GM19043 (cell line): ENCODE results near the gene CDYL2.
A peak's percentile ranks its signal among the peaks of the same experiment; 100 is the strongest.
"Not testable (repeated sequence)": the region's sequence is repeated elsewhere in the genome, so short reads cannot be mapped to it uniquely, and the experiment has no call there.

Source experiments
- ATAC-seq: cut with Tn5 transposase; IDR thresholded peaks from one replicate; pipeline ENCODE4 v1.9.1; 2021; ENCODE audit warnings: low read depth; ENCODE audit not compliant: unreplicated experiment

CDYL2 gene

GRCh38 chr16:80751167-80751566 is 53.2 kb downstream of the CDYL2 start:
- no peak for ATAC-seq

DNA sequence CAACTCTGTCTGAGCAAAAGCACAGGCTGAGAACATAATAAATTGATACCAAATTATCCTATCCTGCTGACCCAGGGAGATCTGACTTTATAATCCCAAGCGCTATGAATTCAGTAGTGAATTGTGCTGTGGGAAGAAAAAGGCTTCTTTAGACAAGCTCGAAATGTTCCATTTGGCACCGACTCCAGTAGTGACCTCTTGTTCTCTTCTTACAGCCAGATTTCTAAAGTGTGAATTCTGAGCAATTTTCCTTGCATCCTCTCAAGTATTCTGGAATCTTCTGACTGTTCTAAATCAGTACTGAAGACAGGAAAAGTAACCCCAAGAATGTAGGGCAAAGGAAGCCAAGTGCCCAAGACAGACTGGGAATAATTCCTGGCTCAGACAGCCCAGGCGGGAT is 58.2 kb downstream of the CDYL2 start:
- no peak for ATAC-seq

GRCh38 chr16:80744856-80745255 is 59.5 kb downstream of the CDYL2 start:
- no peak for ATAC-seq

- no peak for ATAC-seq
These were observed 60.6 kb downstream of the CDYL2 start for GRCh38 chr16:80743772-80744171.

- ATAC-seq: no peak
These were observed 61.1 kb downstream of the CDYL2 start for GRCh38 chr16:80743273-80743672.

GRCh38 chr16:80742331-80742730 is 62.1 kb downstream of the CDYL2 start:
- ATAC-seq: no peak

DNA sequence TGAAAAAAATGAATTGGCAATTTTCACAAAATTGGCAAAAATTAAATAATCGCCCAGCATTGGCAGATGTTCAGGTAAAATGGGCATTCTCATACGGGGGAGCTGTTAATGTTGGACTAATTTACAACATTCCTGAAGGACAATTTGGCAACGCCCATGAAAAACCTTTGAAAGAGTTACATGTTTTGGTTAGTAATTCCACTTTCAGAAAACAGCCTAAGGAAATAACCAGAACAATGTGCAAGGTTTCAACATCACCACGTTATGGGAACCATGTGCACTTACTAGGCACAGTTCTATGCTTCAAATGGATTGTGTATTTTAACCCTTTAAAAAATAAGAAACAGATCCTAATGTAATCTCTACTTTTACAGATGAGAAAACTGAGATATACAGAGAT is 62.7 kb downstream of the CDYL2 start:
- ATAC-seq: no peak

- ATAC-seq: no peak
These were observed 64.9 kb downstream of the CDYL2 start for GRCh38 chr16:80739523-80739922.

DNA sequence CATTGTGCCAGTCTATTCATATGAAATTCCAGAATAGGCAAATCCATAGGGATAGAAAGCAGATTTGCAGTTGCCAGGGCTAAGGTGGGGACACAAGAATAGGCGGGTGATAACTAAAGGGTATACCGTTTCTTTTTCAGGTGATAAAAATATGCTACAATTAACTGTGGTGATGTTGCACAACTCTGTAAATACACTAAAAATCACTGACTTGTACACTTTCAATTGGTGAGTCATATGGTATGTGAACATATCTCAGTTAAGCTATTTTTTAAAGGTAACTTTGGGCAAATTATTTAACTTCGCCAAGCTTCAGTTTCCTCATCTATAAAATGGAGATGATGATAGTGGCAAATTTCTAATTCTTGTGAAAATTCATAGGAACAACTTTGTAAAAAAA is 65.9 kb downstream of the CDYL2 start:
- no peak for ATAC-seq

GRCh38 chr16:80735846-80736245 is 68.6 kb downstream of the CDYL2 start:
- ATAC-seq: no peak

GRCh38 chr16:80733407-80733806 is 71.0 kb downstream of the CDYL2 start:
- ATAC-seq: no peak

- ATAC-seq: no peak
These were observed 72.5 kb downstream of the CDYL2 start for GRCh38 chr16:80731915-80732314.

DNA sequence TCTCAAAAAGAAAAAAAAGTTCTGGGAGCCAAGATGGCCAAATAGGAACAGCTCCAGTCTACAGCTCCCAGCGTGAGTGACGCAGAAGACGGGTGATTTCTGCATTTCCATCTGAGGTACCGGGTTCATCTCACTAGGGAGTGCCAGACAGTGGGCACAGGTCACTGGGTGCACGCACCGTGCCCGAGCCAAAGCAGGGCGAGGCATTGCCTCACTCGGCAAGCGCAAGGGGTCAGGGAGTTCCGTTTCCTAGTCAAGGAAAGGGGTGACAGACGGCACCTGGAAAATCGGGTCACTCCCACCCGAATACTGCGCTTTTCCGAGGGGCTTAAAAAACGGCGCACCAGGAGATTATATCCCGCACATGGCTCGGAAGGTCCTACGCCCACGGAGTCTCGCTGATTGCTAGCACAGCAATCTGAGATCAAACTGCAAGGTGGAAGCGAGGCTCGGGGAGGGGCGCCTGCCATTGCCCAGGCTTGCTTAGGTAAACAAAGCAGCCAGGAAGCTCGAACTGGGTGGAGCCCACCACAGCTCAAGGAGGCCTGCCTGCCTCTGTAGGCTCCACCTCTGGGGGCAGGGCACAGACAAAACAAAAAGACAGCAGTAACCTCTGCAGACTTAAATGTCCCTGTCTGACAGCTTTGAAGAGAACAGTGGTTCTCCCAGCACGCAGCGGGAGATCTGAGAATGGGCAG is 77.2 kb downstream of the CDYL2 start:
- not testable (repeated sequence) for ATAC-seq

DNA sequence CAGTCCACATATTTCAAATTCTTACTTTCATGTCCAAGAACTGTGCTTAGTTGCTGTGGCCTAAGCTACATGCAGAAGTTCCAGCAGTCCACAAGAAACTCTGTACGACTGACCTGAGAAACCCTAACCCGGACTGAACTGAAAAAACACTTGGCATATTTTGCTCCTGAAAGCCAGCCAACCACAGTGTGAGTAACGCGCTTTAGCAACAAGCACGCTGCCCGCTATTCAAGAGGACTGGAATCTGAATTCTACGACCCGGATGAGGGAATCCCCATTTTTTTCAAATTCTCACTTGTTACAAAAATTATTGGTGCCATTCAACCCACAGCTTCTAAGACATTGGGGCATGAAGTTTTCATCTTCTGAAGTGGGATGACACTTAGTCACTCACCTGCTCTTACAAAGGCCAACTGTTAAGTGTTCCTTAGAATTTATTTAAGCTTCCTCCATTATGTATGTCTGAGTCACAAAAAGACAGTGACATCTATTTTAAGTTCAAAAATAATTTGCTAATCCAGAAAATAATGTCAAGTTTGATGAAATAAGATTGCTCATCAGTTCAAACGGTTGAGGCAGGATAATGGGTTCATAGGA is 78.7 kb downstream of the CDYL2 start:
- ATAC-seq: no peak

GRCh38 chr16:80723981-80724380 is 80.4 kb downstream of the CDYL2 start:
- ATAC-seq: no peak

- no peak for ATAC-seq
These were observed 81.3 kb downstream of the CDYL2 start for GRCh38 chr16:80723091-80723490.

DNA sequence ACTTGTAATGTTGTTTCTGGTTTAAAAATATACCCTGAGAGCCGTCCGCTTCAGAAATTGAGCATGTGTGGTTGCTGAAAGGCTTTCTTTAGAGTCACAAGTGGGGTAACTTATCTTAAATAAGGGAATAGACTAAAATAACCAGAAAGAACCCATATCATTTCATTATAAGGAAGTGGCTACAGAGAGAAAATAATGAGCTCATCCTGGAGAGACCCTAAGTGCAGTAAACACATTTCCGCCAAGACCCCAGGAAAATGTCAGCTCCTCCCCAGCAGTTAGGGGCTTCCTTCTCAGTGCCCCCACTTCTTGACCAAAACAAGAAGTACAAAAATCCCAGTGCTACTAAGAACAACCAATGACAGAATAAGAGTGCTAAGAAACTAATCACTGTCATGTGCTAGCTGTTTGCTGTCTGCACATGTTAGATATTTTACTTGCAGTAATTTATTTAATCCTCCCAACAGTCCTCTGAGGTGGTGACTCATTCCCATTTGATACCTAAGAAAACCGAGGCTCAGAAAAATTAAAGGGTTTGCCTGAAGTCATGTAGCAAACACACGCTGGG is 83.5 kb downstream of the CDYL2 start:
- no peak for ATAC-seq

- peak; percentile 60 for ATAC-seq
These were observed 84.8 kb downstream of the CDYL2 start for GRCh38 chr16:80719573-80719972.

DNA sequence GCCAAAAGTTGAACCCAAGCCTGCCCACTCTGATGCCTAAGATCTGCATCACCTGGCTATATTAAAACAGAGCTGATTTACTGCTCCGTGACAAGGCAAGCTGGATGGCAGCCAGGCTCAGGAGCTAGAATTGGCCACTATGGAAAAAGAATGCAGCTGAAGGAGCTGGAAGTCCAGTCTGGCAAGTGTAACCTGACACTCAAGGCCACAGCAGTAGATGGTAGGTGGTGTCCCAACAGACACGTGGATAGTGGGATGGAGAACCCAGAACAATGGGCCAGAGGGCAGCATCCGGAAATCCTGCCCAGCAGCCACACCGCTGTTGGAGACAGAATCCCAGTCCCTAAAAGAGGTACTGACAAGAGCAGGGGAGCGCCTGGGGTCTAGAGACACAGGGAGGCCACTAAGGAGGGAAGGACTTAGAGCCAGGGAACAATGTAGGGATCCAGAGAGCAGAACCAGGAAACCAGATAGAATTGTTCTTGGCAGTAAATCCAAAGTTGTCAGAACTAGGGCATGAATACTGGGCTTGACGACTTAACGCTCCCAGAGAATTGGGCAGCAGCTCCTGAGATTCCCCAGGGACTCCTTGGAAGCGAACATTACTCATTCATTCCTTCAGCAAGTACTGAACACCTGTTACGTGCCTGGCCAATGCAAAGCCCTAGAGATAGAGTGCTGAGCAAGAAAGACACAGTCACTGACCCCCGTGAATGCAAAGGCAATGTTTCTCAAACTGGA is 85.7 kb downstream of the CDYL2 start:
- no peak for ATAC-seq

- no peak for ATAC-seq
These were observed 86.8 kb downstream of the CDYL2 start for GRCh38 chr16:80717611-80718010.

DNA sequence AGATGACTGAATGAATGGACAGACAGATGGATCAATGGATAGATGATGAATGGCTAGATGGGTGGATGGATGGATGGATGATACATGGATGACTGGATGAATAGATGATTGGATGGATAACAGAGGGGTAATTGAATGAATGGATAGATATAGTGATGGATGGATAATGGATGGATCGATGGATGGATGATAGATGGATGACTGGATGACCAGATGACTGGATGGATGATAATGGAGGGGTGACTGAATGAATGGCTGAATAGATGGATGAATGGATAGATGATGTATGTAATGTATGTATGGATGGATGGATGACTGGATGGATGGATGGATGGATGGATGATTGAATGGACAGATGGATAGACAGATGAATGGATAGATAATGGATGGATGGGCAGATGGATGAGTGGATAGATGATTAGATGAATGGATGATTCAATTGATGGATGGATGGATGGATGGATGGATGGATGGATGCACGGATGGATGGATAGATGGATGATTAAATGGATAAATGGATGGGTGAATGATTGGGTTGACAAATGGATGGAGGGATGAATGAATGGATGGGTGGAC is 87.7 kb downstream of the CDYL2 start:
- no peak for ATAC-seq
